GM23338 (cell line): ENCODE measurements around the gene BANP. TPM values are rescaled to one million over a fixed set of nuclear protein-coding genes. Genes with fewer than 3 reads are reported as not detected.

Source experiments
- ATAC-seq: fragments of 200-7000 bp; cut with Tn5 transposase; 3 replicates; pipeline ENCODE4 v1.9.1; 2020
- DNase-seq: peaks from one replicate; pipeline ENCODE4 v3.0.0-alpha.2; 2015; ENCODE audit warnings: low spot score
- H2AFZ ChIP-seq: fragments of 200-600 bp; sonication (generic); 2 replicates; pipeline ENCODE4 v1.8.0; 2016; ENCODE audit warnings: antibody characterized with exemption, mild to moderate bottlenecking, moderate library complexity
- H3F3A ChIP-seq: fragments of 200-600 bp; sonication (generic); replicated peaks from 2 replicates; pipeline ENCODE4 v1.8.0; 2017; ENCODE audit warnings: antibody characterized with exemption, mixed run types, low read depth
- H3K27ac ChIP-seq: fragments of 200-600 bp; sonication (generic); 2 replicates; pipeline ENCODE4 v1.6.1; 2016; ENCODE audit warnings: low read depth
- H3K27me3 ChIP-seq: fragments of 200-600 bp; sonication (generic); 2 replicates; pipeline ENCODE4 v1.8.0; 2016; ENCODE audit warnings: mild to moderate bottlenecking, mixed run types, moderate library complexity; ENCODE audit not compliant: insufficient read depth
- H3K36me3 ChIP-seq: fragments of 200-600 bp; sonication (generic); 2 replicates; pipeline ENCODE4 v1.8.0; 2016; ENCODE audit warnings: mild to moderate bottlenecking; ENCODE audit not compliant: insufficient read depth
- H3K4me1 ChIP-seq: fragments of 200-600 bp; sonication (generic); 2 replicates; pipeline ENCODE4 v1.8.0; 2016; ENCODE audit warnings: mild to moderate bottlenecking, moderate library complexity; ENCODE audit not compliant: insufficient read depth
- H3K4me2 ChIP-seq: fragments of 200-600 bp; sonication (generic); 2 replicates; pipeline ENCODE4 v1.7.1; 2017; ENCODE audit warnings: mixed run types
- H3K4me3 ChIP-seq: fragments of 200-600 bp; sonication (generic); 2 replicates; pipeline ENCODE4 v1.6.1; 2016; ENCODE audit warnings: mixed run types
- H3K79me2 ChIP-seq: fragments of 200-600 bp; sonication (generic); replicated peaks from 2 replicates; pipeline ENCODE4 v1.8.0; 2017; ENCODE audit warnings: mild to moderate bottlenecking; ENCODE audit not compliant: insufficient read depth
- H3K9me2 ChIP-seq: fragments of 200-600 bp; sonication (generic); 2 replicates; pipeline ENCODE4 v1.8.0; 2017; ENCODE audit not compliant: insufficient read depth
- H4K20me1 ChIP-seq: fragments of 200-600 bp; sonication (generic); replicated peaks from 2 replicates; pipeline ENCODE4 v1.8.0; 2017; ENCODE audit warnings: mild to moderate bottlenecking; ENCODE audit not compliant: insufficient read depth
- H3K27ac Mint-ChIP-seq: 2 replicates; pipeline ENCODE4 v1.8.0; 2020; ENCODE audit warnings: inconsistent platforms, mild to moderate bottlenecking, moderate library complexity, mixed read lengths
- H3K27me3 Mint-ChIP-seq: 3 replicates; pipeline ENCODE4 v1.8.0; 2022; ENCODE audit warnings: low read depth, mild to moderate bottlenecking, moderate library complexity, mixed read lengths, inconsistent platforms; ENCODE audit not compliant: insufficient read depth, poor library complexity
- H3K36me3 Mint-ChIP-seq: 3 replicates; pipeline ENCODE4 v1.8.0; 2021; ENCODE audit warnings: low read depth, mild to moderate bottlenecking, inconsistent platforms, moderate library complexity, mixed read lengths
- H3K4me1 Mint-ChIP-seq: 3 replicates; pipeline ENCODE4 v1.8.0; 2020; ENCODE audit warnings: mild to moderate bottlenecking, inconsistent platforms, mixed read lengths
- H3K4me3 Mint-ChIP-seq: 3 replicates; pipeline ENCODE4 v1.8.0; 2021; ENCODE audit warnings: moderate library complexity, mild to moderate bottlenecking, inconsistent platforms, mixed read lengths
- H3K9me3 Mint-ChIP-seq: 3 replicates; pipeline ENCODE4 v1.8.0; 2020; ENCODE audit warnings: moderate library complexity, mild to moderate bottlenecking, inconsistent platforms, mixed read lengths
- ETS1 ChIP-seq: IDR thresholded peaks from 2 replicates; pipeline ENCODE4 v1.6.1; 2016; ENCODE audit warnings: antibody characterized with exemption
- EZH2phosphoT487 ChIP-seq: fragments of 200-600 bp; sonication (generic); IDR thresholded peaks from one replicate; pipeline ENCODE4 v1.8.1; 2018; ENCODE audit warnings: antibody characterized with exemption; ENCODE audit not compliant: unreplicated experiment
- JUNB ChIP-seq: IDR thresholded peaks from one replicate; pipeline ENCODE4 v1.6.1; 2016; ENCODE audit warnings: antibody characterized with exemption; ENCODE audit not compliant: unreplicated experiment
- NANOG ChIP-seq: IDR thresholded peaks from 2 replicates; pipeline ENCODE4 v1.6.1; 2016; ENCODE audit warnings: antibody characterized with exemption, borderline replicate concordance
- POLR2AphosphoS5 ChIP-seq: IDR thresholded peaks from 2 replicates; pipeline ENCODE4 v1.6.1; 2016; ENCODE audit warnings: antibody characterized with exemption, low read depth
- ZNF114 ChIP-seq: fragments of 250-450 bp; sonication (Bioruptor Pico); IDR thresholded peaks from 2 replicates; pipeline ENCODE4 v1.5.0; 2020; ENCODE audit warnings: mild to moderate bottlenecking, moderate library complexity
- ZNF331 ChIP-seq: fragments of 250-450 bp; sonication (Bioruptor Pico); IDR thresholded peaks from 2 replicates; pipeline ENCODE4 v1.5.0; 2020; ENCODE audit warnings: low read depth, mild to moderate bottlenecking, moderate library complexity
- ZNF462 ChIP-seq: fragments of 250-450 bp; sonication (Bioruptor Pico); IDR thresholded peaks from 2 replicates; pipeline ENCODE4 v1.5.0; 2020; ENCODE audit warnings: mild to moderate bottlenecking, moderate library complexity
- polyA plus RNA-seq: library from polyadenylated mRNA; unstranded; fragments of >200 nt; fragmentation: Nextera tagmentation; extraction: Ambion mirVana; gene quantifications from 2 replicates; pipeline ENCODE4 v1.2.1, GENCODE V29; 2016
- total RNA-seq: library from RNA; depleted of rRNA; stranded (reverse); fragments of >200 nt; shearing (Covaris generic); gene quantifications from 2 replicates; pipeline ENCODE4 v1.2.3, GENCODE V29; 2014
- TF ChIP-seq, protein P1 (sequence below): IDR thresholded peaks from one replicate; pipeline ENCODE4 v1.6.1; 2018; ENCODE audit warnings: antibody characterized with exemption; ENCODE audit not compliant: unreplicated experiment
- TF ChIP-seq, protein P2 (sequence below), 2 experiments: fragments of 200-600 bp in 1 of 2; sonication (generic) in 1 of 2; conservative IDR thresholded peaks; 2 replicates each; pipeline versions ENCODE4 v1.5.1 to v1.6.1; 2016 to 2017; ENCODE audit warnings: antibody characterized with exemption in 2 of 2, low read depth in 2 of 2, mild to moderate bottlenecking in 2 of 2, moderate library complexity in 1 of 2

Gene BANP
- total and polyA plus RNA-seq, 2 experiments from 2014 or later, result 22.3 to 48.0 TPM

- TF ChIP-seq ZNF114 (no peak), JUNB (no peak), EZH2phosphoT487 (no peak), ZNF462 (CRISPR knock-in tag) (no peak), ZNF331 (CRISPR knock-in tag) (no peak), ETS1 (no peak), NANOG (no peak), POLR2AphosphoS5 (no peak)
- TF ChIP-seq, protein P1, sequence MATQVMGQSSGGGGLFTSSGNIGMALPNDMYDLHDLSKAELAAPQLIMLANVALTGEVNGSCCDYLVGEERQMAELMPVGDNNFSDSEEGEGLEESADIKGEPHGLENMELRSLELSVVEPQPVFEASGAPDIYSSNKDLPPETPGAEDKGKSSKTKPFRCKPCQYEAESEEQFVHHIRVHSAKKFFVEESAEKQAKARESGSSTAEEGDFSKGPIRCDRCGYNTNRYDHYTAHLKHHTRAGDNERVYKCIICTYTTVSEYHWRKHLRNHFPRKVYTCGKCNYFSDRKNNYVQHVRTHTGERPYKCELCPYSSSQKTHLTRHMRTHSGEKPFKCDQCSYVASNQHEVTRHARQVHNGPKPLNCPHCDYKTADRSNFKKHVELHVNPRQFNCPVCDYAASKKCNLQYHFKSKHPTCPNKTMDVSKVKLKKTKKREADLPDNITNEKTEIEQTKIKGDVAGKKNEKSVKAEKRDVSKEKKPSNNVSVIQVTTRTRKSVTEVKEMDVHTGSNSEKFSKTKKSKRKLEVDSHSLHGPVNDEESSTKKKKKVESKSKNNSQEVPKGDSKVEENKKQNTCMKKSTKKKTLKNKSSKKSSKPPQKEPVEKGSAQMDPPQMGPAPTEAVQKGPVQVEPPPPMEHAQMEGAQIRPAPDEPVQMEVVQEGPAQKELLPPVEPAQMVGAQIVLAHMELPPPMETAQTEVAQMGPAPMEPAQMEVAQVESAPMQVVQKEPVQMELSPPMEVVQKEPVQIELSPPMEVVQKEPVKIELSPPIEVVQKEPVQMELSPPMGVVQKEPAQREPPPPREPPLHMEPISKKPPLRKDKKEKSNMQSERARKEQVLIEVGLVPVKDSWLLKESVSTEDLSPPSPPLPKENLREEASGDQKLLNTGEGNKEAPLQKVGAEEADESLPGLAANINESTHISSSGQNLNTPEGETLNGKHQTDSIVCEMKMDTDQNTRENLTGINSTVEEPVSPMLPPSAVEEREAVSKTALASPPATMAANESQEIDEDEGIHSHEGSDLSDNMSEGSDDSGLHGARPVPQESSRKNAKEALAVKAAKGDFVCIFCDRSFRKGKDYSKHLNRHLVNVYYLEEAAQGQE, result no peak
- TF ChIP-seq, protein P2, sequence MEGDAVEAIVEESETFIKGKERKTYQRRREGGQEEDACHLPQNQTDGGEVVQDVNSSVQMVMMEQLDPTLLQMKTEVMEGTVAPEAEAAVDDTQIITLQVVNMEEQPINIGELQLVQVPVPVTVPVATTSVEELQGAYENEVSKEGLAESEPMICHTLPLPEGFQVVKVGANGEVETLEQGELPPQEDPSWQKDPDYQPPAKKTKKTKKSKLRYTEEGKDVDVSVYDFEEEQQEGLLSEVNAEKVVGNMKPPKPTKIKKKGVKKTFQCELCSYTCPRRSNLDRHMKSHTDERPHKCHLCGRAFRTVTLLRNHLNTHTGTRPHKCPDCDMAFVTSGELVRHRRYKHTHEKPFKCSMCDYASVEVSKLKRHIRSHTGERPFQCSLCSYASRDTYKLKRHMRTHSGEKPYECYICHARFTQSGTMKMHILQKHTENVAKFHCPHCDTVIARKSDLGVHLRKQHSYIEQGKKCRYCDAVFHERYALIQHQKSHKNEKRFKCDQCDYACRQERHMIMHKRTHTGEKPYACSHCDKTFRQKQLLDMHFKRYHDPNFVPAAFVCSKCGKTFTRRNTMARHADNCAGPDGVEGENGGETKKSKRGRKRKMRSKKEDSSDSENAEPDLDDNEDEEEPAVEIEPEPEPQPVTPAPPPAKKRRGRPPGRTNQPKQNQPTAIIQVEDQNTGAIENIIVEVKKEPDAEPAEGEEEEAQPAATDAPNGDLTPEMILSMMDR (conservative IDR thresholded peaks at IDR 0.05; ENCODE audit: low read depth in 2 of 2), result no peak
- Histone ChIP-seq H3F3A (no peaks in the 10 kb centered on the region), H3K27me3 (no peaks in the 10 kb centered on the region), H4K20me1 (no peaks in the 10 kb centered on the region), H3K9me2 (no peaks in the 10 kb centered on the region), H3K4me1 (no peaks in the 10 kb centered on the region), H3K27ac (no peak overlapping the region), H3K79me2 (no peaks in the 10 kb centered on the region), H3K4me2 (no peak overlapping the region), H3K36me3 (no peaks in the 10 kb centered on the region), H3K4me3 (no peak overlapping the region), H2AFZ (no peak overlapping the region)
- peaks cover 2% of the 10 kb centered on the region; the same call in 1 of the 3 replicates for H3K4me1 Mint-ChIP-seq
- H3K27ac Mint-ChIP-seq, result no peak overlapping the region
- H3K36me3 Mint-ChIP-seq, result no peaks in the 10 kb centered on the region
- no peak overlapping the region for H3K4me3 Mint-ChIP-seq
- H3K27me3 Mint-ChIP-seq, result peaks cover 11% of the 10 kb centered on the region
- H3K9me3 Mint-ChIP-seq, result peaks cover 15% of the 10 kb centered on the region
- DNase-seq, result no peak
- no peak for ATAC-seq
Observed at GRCh38 chr16:88102597-88102996, 151.4 kb downstream of the BANP start.
